GM21825 (cell line): ENCODE measurements around the gene WDR17.

ENCODE experiments used
- ATAC-seq: cut with Tn5 transposase; IDR thresholded peaks from one replicate; pipeline ENCODE4 v1.9.1; 2021; ENCODE audit warnings: mild to moderate bottlenecking, moderate library complexity; ENCODE audit not compliant: unreplicated experiment

WDR17 gene

DNA sequence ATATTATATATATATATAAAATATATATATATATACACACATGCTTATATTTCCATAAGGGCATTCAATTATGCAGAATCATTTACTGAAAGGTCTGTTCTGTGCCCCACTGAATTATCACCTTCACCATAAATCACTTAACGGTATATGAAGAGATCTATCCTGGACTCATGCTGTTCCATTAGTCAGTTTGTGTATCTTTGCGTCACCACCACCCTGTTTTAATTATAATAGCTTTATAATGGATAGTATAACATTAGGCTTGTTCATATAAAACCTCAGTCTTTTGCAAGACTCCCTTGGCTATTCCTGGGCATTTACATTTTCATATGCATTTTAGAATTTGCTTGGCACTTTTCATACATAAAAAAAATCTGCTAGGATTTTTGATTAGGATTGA is 19.1 kb downstream of the WDR17 start:
- ATAC-seq = no peak

DNA sequence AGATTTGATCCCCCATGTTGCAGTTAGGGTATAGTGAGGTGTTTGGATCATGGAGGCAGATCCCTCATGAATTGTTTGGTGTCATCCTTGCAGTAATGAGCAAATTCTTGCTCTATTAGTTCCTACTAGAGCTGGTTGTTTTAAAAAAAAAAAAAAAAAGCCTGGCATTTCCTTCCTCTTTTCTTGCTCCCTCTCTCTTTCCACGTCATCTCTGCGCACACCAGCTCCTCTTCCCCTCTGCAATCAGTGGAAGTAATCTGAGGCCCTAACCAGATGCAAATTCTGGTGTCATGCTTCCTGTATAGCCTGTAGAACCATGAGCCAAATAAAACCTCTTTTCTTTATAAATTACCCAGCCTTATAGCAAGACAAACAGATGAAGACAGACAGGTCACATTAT is 24.5 kb downstream of the WDR17 start:
- peak; percentile 81 for ATAC-seq

DNA sequence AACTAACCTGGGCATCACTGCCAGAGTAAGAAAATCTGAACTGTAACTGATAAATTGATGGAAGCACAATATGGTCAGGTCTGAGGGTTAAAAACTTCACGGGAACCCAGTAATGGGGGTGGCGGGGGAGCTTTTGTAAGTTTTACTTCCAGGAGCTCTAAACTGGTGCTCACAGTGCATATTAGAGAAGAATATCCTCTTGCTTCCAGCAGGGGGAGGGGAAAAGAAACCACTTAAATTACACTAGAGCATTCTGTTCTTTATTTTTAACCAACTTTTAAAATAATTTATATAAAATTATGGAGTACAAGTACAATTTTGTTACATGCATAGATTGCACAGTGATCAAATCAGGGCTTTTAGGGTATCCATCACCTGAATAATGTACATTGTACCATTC is 33.7 kb downstream of the WDR17 start:
- no peak for ATAC-seq

DNA sequence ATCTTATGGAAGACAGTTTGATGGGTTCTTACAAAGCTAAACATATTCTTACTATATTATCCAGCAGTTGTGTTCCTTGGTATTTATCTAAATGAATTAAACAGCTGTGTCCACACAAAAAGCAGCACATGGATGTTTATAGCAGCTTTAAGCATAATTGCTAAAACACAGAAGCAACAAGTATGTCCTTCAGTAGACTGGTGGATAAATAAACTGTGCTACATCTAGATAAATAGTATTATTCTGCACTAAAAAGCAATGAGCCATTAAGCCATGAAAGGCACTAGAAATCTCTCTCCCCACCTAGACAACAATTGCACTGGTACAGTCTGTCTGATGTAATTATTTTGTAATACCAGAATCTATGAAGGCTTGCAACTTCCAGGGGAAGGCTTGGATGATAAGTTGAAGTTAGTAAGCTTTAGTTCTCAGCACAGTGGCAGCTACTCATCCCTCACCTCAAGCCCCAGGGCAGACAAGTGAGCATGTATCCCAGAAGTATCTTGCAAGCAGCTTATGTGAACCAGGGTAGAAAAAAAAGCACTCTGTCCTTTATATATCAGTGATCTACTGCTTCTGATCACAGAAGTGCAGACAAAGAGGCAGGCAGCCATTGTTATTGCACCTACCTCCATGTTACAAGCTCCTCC is 36.9 kb downstream of the WDR17 start:
- ATAC-seq = no peak

DNA sequence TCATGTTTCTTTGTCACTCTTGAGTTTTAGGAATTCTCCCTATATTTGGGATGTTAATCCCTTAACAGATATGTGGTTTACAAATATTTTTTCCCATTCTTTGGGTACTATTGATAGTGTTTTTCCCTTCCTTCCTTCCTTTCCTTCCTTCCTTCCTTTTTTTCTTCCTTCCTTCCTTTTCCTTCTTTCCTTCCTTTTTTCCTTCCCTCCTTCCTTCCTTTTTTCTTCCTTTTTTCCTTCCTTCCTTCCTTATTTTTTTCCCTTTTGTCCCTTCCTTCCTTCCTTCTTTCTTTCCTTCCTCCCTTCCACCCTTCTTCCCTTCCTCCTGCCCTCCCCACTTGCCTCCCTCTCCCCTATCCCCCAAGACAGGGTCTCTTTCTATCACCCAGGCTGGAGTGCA is 42.1 kb downstream of the WDR17 start:
- ATAC-seq = no peak

GRCh38 chr4:176123710-176124407 is 58.2 kb downstream of the WDR17 start:
- ATAC-seq = peak; percentile 100

DNA sequence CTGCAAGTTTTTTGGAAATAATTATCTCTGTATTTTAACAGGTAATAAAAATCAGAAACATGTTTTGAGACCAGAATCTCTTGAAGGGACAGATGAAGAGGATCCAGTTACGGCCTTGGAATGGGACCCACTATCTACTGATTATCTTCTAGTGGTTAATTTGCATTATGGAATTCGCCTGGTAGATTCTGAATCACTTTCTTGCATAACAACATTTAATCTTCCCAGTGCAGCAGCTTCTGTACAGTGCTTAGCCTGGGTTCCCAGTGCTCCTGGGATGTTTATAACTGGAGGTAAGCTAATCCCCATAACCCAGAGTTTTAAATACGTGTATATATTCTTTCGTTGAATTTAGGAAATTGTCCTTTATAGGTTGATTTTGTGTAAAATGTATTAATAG is 59.4 kb downstream of the WDR17 start:
- ATAC-seq = no peak

- ATAC-seq = no peak
These were observed 69.0 kb downstream of the WDR17 start for GRCh38 chr4:176134670-176135069.

DNA sequence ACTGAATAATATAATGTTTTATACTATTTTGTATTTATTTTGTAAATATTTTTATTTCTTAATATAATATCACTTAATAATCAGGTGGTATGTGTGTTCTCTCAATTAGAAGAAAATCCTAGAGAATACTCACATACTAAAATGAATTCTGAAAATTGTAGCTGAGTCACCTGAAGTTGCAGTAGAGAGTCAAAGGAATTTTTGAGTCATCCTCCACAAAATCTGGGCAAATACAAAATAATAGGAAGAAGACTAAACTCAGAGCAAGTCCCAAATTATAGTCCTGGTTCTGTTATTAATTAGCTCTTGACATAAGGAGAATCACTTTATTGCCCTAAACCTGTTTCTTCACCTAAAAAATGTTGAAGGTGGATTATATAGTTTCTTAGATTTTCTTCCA is 72.0 kb downstream of the WDR17 start:
- ATAC-seq = no peak

- no peak for ATAC-seq
These were observed 73.9 kb downstream of the WDR17 start for GRCh38 chr4:176139518-176139917.

DNA sequence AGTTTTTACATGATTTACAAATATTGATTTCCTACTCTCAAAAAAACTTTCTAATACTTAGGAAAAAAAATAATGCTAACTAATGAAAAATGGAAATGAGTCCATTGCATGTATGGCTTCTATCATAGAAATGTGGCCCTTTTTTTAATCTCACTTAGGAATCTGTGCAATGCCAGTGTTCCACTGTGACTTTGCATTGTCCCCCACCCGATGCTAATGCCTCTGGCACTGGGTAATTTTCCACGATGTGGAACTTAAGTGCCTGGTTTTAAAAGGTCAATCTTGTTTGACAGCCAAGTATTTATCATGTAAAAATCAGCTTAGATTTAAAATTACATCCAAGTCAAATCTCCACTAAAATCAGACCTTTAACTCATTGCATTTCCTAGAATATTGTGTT is 76.6 kb downstream of the WDR17 start:
- no peak for ATAC-seq

DNA sequence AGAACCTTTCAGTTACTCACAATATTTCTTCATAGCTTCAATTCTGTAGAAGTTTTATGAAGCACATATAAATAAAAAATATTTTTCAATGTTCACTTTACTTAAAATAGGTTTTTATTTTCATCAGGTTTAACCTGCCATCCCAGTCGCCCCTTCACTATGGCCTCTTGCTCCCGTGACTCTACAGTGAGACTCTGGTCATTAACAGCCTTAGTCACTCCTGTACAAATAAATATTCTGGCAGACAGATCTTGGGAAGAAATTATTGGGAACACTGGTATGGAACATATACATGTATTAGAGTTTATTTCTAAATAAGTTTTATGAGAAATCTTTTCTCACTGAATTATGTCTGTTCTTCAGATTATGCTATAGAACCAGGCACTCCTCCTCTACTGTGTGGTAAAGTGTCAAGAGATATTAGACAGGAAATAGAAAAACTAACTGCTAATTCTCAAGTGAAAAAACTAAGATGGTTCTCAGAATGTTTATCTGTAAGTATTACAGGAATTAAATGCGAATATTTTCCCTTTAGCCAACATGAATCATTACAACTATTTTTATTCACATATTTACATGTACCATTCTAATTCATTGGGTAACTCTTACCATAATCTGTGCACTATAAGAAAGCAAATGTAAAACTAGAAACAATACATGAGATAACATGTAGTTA is 84.2 kb downstream of the WDR17 start:
- no peak for ATAC-seq

DNA sequence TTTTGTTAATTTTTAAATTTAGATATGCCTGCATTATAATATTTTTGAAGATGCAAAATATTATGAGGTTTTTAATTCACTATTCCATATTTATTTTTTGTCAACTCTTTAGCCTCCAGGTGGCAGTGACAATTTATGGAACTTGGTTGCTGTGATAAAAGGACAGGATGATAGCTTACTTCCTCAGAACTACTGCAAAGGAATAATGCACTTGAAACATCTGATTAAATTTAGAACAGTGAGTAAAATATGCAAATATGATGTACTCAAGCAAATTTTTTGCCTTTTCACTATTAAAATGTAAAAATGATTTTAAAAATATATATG is 84.7 kb downstream of the WDR17 start:
- no peak for ATAC-seq

- no peak for ATAC-seq
These were observed 85.1 kb downstream of the WDR17 start for GRCh38 chr4:176150704-176151103.

- no peak for ATAC-seq
These were observed 87.5 kb downstream of the WDR17 start for GRCh38 chr4:176153124-176153523.

- ATAC-seq = no peak
These were observed 91.0 kb downstream of the WDR17 start for GRCh38 chr4:176156656-176157055.

DNA sequence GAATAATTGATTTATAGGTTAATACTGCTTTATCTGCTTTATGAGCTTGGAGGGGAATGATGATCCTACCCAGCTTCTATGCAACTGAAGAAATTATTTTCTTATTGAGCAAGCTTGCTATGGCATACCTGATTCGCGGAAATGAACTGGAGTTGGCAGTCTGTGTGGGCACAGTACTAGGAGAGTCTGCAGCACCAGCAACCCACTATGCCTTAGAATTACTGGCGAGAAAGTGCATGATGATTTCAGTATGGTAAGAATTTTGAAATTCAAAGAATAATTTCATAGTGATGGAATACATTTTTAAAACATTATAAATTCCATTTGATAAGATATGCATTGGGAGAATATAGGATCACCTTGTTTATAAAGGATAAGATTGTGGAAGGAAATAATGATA is 97.4 kb downstream of the WDR17 start:
- no peak for ATAC-seq

DNA sequence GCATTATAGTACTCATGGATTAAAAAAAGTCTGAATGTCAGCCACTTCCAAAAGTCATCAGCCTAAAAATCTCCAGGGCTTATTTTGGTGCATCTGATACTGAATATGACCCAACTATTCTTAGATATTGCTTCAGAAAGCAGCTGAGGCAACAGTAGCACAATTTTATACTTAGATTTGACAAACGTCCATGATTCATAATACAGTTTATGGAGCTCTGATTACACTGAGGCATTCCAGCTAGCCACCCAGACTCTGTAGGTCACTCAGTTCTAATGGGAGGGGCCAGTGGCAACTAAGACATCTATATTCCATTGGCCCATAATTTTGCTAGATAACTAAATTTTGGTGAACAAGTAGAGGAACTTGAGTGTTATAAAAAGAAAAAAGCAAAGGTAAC is 119.4 kb downstream of the WDR17 start:
- ATAC-seq = no peak

DNA sequence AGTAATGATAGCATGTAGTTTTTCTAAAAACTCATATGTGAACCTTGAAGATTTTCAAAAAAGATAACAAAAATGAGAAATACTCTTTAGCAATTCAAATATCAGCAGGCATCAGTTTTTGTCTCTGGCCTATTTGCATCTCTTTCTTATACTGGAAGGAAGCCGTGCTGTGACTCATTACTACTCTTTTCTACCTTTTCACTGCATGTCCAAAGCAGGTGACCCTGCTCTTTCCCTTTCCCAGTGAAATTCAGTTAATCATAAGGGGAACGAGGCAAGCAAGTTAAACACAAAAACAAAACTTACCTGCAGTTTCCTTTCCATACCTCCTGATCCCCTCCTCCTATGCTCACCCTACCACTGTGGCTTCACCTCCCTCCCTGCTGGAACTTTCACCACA is 120.4 kb downstream of the WDR17 start:
- no peak for ATAC-seq

DNA sequence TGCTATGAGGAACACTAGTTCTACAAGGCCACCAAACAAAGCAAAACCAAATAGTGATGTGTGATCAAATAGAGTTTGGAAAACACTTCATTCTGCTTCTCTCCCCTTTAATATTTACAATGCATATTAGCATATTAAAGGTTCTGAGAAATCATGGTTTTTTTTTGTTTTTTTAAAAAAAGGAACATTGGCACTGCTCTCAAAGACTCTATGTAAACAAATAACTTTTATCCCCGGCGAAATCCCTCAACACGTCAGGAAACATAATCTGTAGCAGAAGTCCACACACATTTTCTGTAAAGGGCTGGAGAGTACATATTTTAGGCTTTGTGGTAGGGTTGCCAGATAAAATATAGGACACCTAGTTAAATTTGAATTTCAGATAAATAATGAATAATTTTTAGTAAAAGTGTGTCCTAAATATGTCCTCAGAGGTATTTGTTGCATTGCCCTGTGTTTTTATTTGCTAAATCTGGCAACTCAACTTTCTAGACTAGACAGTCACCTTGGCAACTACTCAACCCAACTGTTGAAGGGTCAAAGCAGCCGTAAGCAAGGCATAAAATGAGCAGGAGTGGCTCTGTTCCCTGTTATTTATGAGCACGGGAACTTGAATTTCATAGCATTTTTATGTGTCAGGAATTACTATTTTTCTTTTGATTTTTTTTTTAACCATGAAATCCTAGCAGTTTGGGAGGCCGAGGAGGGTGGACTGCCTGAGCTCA is 121.2 kb downstream of the WDR17 start:
- ATAC-seq = no peak

GRCh38 chr4:176187624-176188023 is 122.0 kb downstream of the WDR17 start:
- ATAC-seq = no peak

- ATAC-seq = no peak
These were observed 123.0 kb downstream of the WDR17 start for GRCh38 chr4:176188654-176189053.
